Calu3 (cell line): ENCODE results near the gene PIK3AP1. TPM values are rescaled to one million over a fixed set of nuclear protein-coding genes. Genes with fewer than 3 reads are reported as not detected.
"Not testable (repeated sequence)": the region's sequence is repeated elsewhere in the genome, so short reads cannot be mapped to it uniquely, and the experiment has no call there.

ENCODE experiments used
- BruUV-seq: library from RNA; stranded (reverse); fragments of 400-500 nt; replicated peaks from 2 replicates; lab custom pipeline; 2021; lab: Mats Ljungman, UMichigan
- CTCF ChIA-PET: fragments of 300-600 bp; sonication (Branson Sonifier 250); formaldehyde crosslinking; loops from one replicate; lab custom pipeline; 2022; ENCODE audit warnings: antibody characterized with exemption; lab: Charles Lee
- DNase-seq: peaks from one replicate; pipeline ENCODE4 v3.0.0; 2022
- H3K27ac Mint-ChIP-seq: one replicate; pipeline ENCODE4 v1.8.0; 2022; ENCODE audit warnings: mixed read lengths; ENCODE audit not compliant: unreplicated experiment
- H3K27me3 Mint-ChIP-seq: one replicate; pipeline ENCODE4 v1.8.0; 2022; ENCODE audit warnings: mixed read lengths; ENCODE audit not compliant: unreplicated experiment
- H3K36me3 Mint-ChIP-seq: one replicate; pipeline ENCODE4 v1.8.0; 2022; ENCODE audit warnings: mild to moderate bottlenecking, moderate library complexity, mixed read lengths; ENCODE audit not compliant: insufficient read depth, unreplicated experiment
- H3K4me1 Mint-ChIP-seq: one replicate; pipeline ENCODE4 v1.8.0; 2022; ENCODE audit warnings: mild to moderate bottlenecking, low read depth, mixed read lengths; ENCODE audit not compliant: unreplicated experiment
- H3K4me3 Mint-ChIP-seq: one replicate; pipeline ENCODE4 v1.8.0; 2022; ENCODE audit warnings: mild to moderate bottlenecking, low read depth, moderate library complexity, mixed read lengths; ENCODE audit not compliant: unreplicated experiment
- H3K9me3 Mint-ChIP-seq: one replicate; pipeline ENCODE4 v1.8.0; 2022; ENCODE audit warnings: low read depth, mixed read lengths; ENCODE audit not compliant: unreplicated experiment
- intact Hi-C: fragments of 100-400 bp; cut with micrococcal nuclease; formaldehyde crosslinking; loops from one replicate; pipeline ENCODE4 v1.10.0; 2022; ENCODE audit not compliant: unreplicated experiment
- total RNA-seq: library from RNA; stranded (reverse); gene quantifications from 2 replicates; pipeline ENCODE4 v1.2.3, GENCODE V29; 2022
- TF ChIP-seq, protein P1 (sequence below): fragments of 200-600 bp; IDR thresholded peaks from one replicate; pipeline ENCODE4 v1.8.0; 2022; ENCODE audit warnings: antibody characterized with exemption; ENCODE audit not compliant: unreplicated experiment

The PIK3AP1 gene
- total RNA-seq, 1 experiment from 2014 or later: 117 TPM

DNA sequence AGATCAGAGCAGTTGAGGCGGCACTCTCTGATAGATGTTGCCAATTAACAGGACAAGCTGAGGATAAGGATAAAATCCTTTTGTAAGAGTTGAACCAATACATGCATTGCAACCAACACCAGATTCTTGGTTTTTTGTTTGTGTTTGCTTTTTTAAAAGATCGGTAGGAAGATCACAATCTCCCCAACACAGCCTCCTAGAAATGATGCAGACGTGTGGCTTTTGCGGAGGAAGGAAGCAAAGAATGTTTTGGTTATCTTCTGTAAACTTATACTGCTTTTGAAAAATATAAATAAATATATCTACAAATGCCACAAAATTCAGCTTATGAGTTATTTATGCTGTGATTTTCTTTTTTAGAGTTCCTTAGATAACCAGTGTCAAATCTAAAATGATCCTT, 35.5 kb downstream of the PIK3AP1 start:
- peaks cover 35% of the 10 kb centered on the region for H3K4me1 Mint-ChIP-seq

DNA sequence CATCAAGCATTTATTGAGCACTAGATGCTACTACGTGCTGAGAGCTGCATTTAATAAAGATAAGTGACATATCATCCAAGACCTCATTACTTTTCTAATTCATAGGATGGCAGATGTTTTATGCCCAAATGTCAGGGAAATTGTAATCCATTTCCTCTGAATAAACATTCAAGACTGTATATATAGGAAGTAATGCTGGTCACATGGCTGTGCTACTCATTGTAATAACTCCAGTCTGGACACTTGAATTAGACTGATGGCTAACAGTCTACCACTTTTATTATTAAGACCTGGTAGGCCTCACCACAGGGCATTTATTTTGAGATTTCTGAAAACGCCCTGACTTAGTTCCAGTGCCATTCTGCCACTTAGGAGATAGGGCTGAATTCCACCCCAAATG, 36.6 kb downstream of the PIK3AP1 start:
- CTCF ChIA-PET: no interaction called here
- intact Hi-C loops: no loop called here

More for the DNA sequence above, 35.5 kb downstream of the PIK3AP1 start:
- intact Hi-C loops: no loop called here
- Mint-ChIP-seq H3K4me3 (no peak overlapping the region), H3K36me3 (peaks cover 3% of the 10 kb centered on the region), H3K9me3 (no peaks in the 10 kb centered on the region), H3K27ac (no peak overlapping the region), H3K27me3 (no peaks in the 10 kb centered on the region)
- DNase-seq: no peak
- BruUV-seq: no TSS peak
- TF ChIP-seq, protein P1, sequence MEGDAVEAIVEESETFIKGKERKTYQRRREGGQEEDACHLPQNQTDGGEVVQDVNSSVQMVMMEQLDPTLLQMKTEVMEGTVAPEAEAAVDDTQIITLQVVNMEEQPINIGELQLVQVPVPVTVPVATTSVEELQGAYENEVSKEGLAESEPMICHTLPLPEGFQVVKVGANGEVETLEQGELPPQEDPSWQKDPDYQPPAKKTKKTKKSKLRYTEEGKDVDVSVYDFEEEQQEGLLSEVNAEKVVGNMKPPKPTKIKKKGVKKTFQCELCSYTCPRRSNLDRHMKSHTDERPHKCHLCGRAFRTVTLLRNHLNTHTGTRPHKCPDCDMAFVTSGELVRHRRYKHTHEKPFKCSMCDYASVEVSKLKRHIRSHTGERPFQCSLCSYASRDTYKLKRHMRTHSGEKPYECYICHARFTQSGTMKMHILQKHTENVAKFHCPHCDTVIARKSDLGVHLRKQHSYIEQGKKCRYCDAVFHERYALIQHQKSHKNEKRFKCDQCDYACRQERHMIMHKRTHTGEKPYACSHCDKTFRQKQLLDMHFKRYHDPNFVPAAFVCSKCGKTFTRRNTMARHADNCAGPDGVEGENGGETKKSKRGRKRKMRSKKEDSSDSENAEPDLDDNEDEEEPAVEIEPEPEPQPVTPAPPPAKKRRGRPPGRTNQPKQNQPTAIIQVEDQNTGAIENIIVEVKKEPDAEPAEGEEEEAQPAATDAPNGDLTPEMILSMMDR: no peak
- CTCF ChIA-PET: no interaction called here

DNA sequence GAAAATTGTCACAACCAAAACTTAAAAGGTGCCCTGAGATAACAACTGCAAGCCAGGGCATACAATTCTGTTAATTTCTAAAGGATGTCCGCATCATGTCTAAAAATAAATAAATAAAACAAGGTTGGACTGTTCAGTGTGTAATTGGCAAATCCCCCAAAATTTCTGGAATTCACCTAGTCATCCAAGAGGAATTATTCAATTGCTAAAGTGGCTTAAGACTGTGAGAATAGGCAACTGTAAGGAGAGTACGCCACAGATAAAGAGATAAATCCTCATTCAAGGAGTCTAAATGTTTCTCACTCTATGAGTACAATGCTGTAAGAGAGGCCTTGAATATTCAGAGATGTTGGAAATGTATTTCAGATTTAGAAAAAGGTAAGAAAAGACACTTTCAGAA, 37.2 kb downstream of the PIK3AP1 start:
- no TSS peak for BruUV-seq
- Mint-ChIP-seq H3K4me3 (no peak overlapping the region), H3K9me3 (no peaks in the 10 kb centered on the region), H3K27ac (no peak overlapping the region), H3K27me3 (no peaks in the 10 kb centered on the region), H3K36me3 (peaks cover 5% of the 10 kb centered on the region), H3K4me1 (peaks cover 36% of the 10 kb centered on the region)
- CTCF ChIA-PET: no interaction called here
- intact Hi-C loops: no loop called here
- TF ChIP-seq, protein P1: no peak
- DNase-seq: no peak

More for the DNA sequence above, 36.6 kb downstream of the PIK3AP1 start:
- no peaks in the 10 kb centered on the region for H3K9me3 Mint-ChIP-seq
- no peak for DNase-seq
- TF ChIP-seq, protein P1: no peak
- peaks cover 36% of the 10 kb centered on the region for H3K4me1 Mint-ChIP-seq
- no peaks in the 10 kb centered on the region for H3K27me3 Mint-ChIP-seq
- H3K4me3 Mint-ChIP-seq: no peak overlapping the region
- H3K27ac Mint-ChIP-seq: no peak overlapping the region
- H3K36me3 Mint-ChIP-seq: peaks cover 5% of the 10 kb centered on the region
- no TSS peak for BruUV-seq

DNA sequence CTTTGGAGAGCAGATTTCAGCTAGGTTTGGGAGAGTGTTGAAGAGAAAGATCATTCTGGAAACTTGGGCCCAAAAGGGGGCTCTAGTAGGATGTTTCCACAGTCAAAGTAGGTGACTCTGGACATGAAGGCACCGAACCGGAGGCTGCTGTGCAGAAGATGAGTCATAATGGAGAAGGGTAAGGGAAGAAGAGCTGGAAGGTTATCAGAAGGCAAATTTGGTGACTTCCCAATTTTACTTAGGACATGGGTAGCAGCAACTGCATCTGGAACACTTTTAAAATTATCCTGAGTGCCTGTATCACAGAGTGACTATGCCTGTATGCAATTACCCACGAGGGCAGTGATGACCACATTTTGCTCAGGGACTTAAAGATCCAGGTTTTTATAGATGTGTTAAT, 38.8 kb downstream of the PIK3AP1 start:
- Mint-ChIP-seq H3K9me3 (no peaks in the 10 kb centered on the region), H3K27me3 (no peaks in the 10 kb centered on the region), H3K36me3 (peaks cover 10% of the 10 kb centered on the region), H3K27ac (peak overlapping the region; percentile 25), H3K4me1 (peaks cover 41% of the 10 kb centered on the region), H3K4me3 (no peak overlapping the region)
- intact Hi-C loops: no loop called here
- CTCF ChIA-PET: interaction anchor here (1.0 kb wide), 1 partner anchor 12 kb away, joined by 5 read pairs; no protein-coding TSS in a partner anchor
- TF ChIP-seq, protein P1: no peak
- BruUV-seq: no TSS peak
- DNase-seq: no peak

DNA sequence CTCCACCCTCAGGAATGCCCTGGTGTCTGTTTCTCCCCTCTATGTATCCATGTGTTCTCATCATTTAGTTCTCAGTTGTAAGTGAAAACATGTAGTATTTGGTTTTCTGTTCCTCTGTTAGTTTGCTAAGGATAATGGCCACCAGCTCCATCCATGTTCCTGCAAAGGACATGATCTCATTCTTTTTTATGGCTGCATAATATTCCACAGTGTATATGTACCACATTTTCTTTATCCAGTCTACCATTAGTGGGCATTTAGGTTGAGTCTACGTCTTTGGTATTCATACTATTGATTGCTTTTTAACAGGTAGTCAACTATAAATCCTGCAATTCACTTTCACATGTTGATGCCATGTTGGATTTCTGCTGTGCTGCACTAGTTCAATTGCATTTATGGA, 39.9 kb downstream of the PIK3AP1 start:
- BruUV-seq, H3K9me3 Mint-ChIP-seq, DNase-seq, intact Hi-C loops, CTCF ChIA-PET, H3K27me3 Mint-ChIP-seq, H3K27ac Mint-ChIP-seq, H3K4me3 Mint-ChIP-seq: not testable (repeated sequence)
- Mint-ChIP-seq H3K4me1 (peaks cover 48% of the 10 kb centered on the region), H3K36me3 (peaks cover 17% of the 10 kb centered on the region)
